GM12864 (cell line): Measurements from ENCODE around the gene PCP2.

ENCODE experiments used
- DNase-seq: peaks from one replicate; pipeline ENCODE4 v3.0.0-alpha.2; 2011; ENCODE audit warnings: low read depth
- H3K4me3 ChIP-seq: 2 replicates; pipeline ENCODE4 v1.5.1; 2011; ENCODE audit warnings: mild to moderate bottlenecking, low read depth, low read length, control low read depth
- CTCF ChIP-seq: IDR thresholded peaks from 2 replicates; pipeline ENCODE4 v1.5.1; 2011; ENCODE audit warnings: low read depth, mild to moderate bottlenecking, moderate library complexity, low read length, control low read depth, inconsistent platforms; ENCODE audit errors: missing control alignments

The PCP2 gene

GRCh38 chr19:7607874-7608560, 25.5 kb downstream of the PCP2 start:
- no peak for DNase-seq
- no peak for TF ChIP-seq CTCF
- H3K4me3 ChIP-seq, result no peak overlapping the region

DNA sequence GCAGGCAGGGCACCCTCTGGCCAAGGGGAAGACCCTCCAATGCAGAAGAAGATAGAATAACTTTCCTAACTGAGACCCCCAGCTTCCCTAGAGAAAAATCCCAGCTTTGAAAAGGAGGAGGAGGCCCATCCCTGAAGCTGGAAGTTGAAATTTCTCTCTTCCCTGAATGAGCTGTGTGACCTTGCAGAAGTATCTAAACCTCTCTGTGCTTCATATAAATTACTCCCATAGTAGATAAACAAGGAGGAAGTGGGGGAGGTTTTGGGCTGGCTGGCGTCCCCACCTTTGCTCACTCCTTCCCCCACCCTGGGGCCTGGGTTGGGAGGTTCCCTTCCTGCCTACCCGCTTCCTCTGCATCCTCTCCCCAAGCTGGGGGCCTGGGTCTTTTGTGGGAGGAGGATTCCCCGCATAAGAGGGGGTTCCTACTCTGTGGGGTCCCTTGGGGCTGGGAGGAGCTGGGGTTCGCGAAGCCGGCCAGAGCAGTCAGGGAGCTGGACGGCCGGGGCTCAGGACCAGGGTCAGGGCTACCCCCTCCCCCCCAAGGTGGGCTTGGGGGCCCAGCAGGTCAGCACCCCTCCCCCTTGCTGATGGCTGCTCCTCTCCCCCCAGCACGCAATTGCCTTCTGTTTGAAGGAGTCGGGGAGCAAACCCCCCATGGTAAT, 26.2 kb downstream of the PCP2 start:
- no peak for TF ChIP-seq CTCF
- DNase-seq, result no peak
- no peak overlapping the region for H3K4me3 ChIP-seq

DNA sequence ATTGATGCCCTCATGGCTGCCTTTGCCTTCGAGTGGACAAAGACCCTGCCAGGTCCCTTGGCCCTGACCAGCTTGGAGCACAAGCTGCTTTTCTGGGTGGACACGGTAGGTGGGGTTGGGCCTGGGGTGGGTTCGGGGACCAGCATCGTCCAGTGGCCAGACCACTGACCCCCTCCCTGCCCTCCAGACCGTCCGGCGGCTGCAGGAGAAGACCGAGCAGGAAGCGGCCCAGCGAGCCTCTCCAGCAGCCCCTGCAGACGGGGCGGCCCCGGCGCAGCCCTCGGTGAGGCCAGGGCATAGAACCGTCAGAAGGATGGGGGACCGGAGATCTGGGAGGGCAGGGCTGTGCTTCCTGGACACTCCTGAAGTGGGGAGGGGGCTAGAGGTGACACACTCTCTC, 27.2 kb downstream of the PCP2 start:
- no peak for TF ChIP-seq CTCF

GRCh38 chr19:7605490-7606222, 27.9 kb downstream of the PCP2 start:
- TF ChIP-seq CTCF, result no peak
- peak; percentile 26 for DNase-seq
- no peak overlapping the region for H3K4me3 ChIP-seq

More for the DNA sequence above, 27.2 kb downstream of the PCP2 start:
- no peak for DNase-seq
- no peak overlapping the region for H3K4me3 ChIP-seq

DNA sequence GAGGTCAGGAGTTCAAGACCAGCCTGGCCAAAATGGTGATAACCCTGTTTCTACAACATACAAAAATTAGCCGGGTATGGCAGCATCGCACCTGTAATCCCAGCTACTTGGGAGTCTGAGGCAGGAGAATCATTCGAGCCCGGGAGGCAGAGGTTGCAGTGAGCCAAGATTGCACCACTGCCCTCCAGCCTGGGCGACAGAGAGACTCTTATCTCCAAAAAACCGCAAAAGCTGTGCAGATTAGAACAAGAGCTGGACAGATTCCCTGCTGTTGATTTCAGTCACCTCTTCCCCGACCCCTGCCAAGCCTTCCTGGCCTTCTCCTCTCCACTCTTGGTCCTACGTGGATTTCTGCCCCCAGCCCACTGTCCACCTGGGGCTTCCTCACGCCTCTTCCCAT, 29.6 kb downstream of the PCP2 start:
- no peak for DNase-seq
- no peak for TF ChIP-seq CTCF

GRCh38 chr19:7602935-7603497, 30.5 kb downstream of the PCP2 start:
- no peak overlapping the region for H3K4me3 ChIP-seq
- no peak for DNase-seq
- no peak for TF ChIP-seq CTCF

More for the DNA sequence above, 29.6 kb downstream of the PCP2 start:
- H3K4me3 ChIP-seq, result no peak overlapping the region
